ENCODE results near the gene ELK4. TPM values are rescaled to one million over a fixed set of nuclear protein-coding genes. Genes with fewer than 3 reads are reported as not detected.

Gene ELK4
- polyA plus RNA-seq, 3 donors, result 1.4 to 9.0 (median 2.6) TPM

DNA sequence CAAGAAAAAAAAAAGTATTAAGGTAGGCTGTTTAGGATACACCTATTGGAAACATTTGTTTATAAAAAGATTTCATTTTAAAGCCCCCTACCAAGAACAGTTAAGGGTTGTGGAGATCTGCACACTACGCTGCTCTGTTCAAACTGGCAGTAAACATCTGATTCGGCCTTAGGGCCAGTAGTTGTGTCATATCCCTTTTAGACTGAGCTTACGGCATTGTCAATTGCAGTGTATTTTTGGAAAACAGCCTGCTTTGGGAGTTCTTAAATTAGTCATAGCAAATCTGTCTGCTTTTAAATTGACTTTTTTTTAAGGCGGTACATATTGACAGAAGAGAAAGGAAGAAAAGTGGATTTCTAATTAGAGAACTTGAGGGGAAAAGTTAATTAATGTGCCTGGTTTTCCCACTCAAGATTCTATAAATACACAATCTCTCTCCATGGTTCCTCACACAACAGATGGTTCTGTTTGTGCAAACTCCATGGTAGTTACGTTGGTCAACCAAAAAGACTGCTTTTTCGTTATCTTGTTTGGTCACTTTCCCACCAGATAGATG, 1.7 kb upstream of the ELK4 start:
- Histone ChIP-seq H3K4me2 (replicated peaks; ENCODE audit: extremely low read depth, low read length, poor library complexity, severe bottlenecking) (no peak overlapping the region), H3K9me3 (replicated peaks in 1 of 2; ENCODE audit: control insufficient read depth in 1 of 2, insufficient read depth in 1 of 2, low read length in 2 of 2) (no peaks in the 10 kb centered on the region), H3K27me3 (ENCODE audit: control insufficient read depth in 2 of 2, insufficient read depth in 2 of 2, low read length in 2 of 2) (no peaks in the 10 kb centered on the region), H3K36me3 (replicated peaks in 1 of 2; ENCODE audit: control insufficient read depth in 1 of 2, insufficient read depth in 2 of 2, low read length in 2 of 2) (no peaks in the 10 kb centered on the region), H3K9ac (ENCODE audit: insufficient read depth, low read length, poor library complexity, severe bottlenecking) (no peak overlapping the region), H3K4me3 (replicated peaks in 1 of 3; ENCODE audit: low read depth in 2 of 3, low read length in 3 of 3) (no peak overlapping the region), H3K79me2 (ENCODE audit: insufficient read depth, low read length) (peaks cover 28% of the 10 kb centered on the region), H2AFZ (ENCODE audit: insufficient read depth, low read depth, low read length, poor library complexity, severe bottlenecking) (no peak overlapping the region), H4K20me1 (ENCODE audit: insufficient read depth, low read length) (peaks cover 4% of the 10 kb centered on the region), H3K27ac (ENCODE audit: low read depth in 1 of 2, low read length in 2 of 2) (no peak overlapping the region), H3K4me1 (ENCODE audit: control insufficient read depth in 1 of 2, insufficient read depth in 2 of 2, low read length in 2 of 2) (peaks cover 12 to 21% of the 10 kb centered on the region in 2 donors)
- Mint-ChIP-seq H3K27me3 (ENCODE audit: low read depth in 3 of 3) (peaks cover 0 to 2% (median 0%) of the 10 kb centered on the region in 3 donors), H3K27ac (no peak overlapping the region), H3K9me3 (no peaks in the 10 kb centered on the region), H3K4me1 (peaks cover 24% of the 10 kb centered on the region), H3K36me3 (no peaks in the 10 kb centered on the region), H3K4me3 (no peak overlapping the region)
- DNase-seq, result no peak
- no peak for TF ChIP-seq CTCF (IDR thresholded peaks at IDR 0.05)
- 90% methylated on average over 2 of the region's 6 CpGs for WGBS (ENCODE audit: insufficient coverage)
- intact Hi-C loops (cut with micrococcal nuclease), result loop anchor here (2.0 to 10.0 kb wide), 4 partner anchors 41 to 109 kb away; no protein-coding TSS in a partner anchor

DNA sequence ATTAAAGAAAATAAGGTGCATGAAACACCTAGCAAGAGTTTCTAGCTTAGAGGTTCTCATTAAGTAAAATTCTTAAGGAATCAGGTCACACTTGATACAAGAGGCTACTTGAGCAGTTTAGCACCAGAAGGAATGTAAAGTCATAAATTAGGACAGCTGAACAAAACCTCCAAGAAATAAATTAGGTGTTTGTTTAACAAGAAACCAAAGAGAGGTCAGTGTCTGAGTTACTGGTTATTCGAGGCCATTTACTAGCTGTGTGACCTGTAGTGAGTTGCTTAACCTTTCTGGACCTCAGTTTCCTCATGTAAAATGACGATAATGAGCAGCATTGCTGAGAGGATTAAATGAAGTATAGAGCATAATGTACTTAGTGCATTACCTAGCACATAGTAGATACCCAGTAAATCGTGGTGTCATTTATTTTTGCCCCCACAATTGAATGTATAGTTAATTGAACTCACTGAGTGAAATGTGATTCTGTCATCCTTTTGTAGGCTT, 908 bp upstream of the ELK4 start:
- Histone ChIP-seq H3K27ac (ENCODE audit: low read depth in 1 of 2, low read length in 2 of 2) (peak overlapping the region in 1 of 2 donors; percentile 77), H3K9ac (ENCODE audit: insufficient read depth, low read length, poor library complexity, severe bottlenecking) (no peak overlapping the region), H3K36me3 (replicated peaks in 1 of 2; ENCODE audit: control insufficient read depth in 1 of 2, insufficient read depth in 2 of 2, low read length in 2 of 2) (no peaks in the 10 kb centered on the region), H3K4me3 (replicated peaks in 1 of 3; ENCODE audit: low read depth in 2 of 3, low read length in 3 of 3) (peak overlapping the region in 1 of 3 experiments; percentile 91), H3K9me3 (replicated peaks in 1 of 2; ENCODE audit: control insufficient read depth in 1 of 2, insufficient read depth in 1 of 2, low read length in 2 of 2) (no peaks in the 10 kb centered on the region), H3K4me1 (ENCODE audit: control insufficient read depth in 1 of 2, insufficient read depth in 2 of 2, low read length in 2 of 2) (peaks cover 12 to 21% of the 10 kb centered on the region in 2 donors), H2AFZ (ENCODE audit: insufficient read depth, low read depth, low read length, poor library complexity, severe bottlenecking) (peak overlapping the region; percentile 98), H3K27me3 (ENCODE audit: control insufficient read depth in 2 of 2, insufficient read depth in 2 of 2, low read length in 2 of 2) (no peaks in the 10 kb centered on the region), H4K20me1 (ENCODE audit: insufficient read depth, low read length) (peaks cover 4% of the 10 kb centered on the region), H3K79me2 (ENCODE audit: insufficient read depth, low read length) (peaks cover 36% of the 10 kb centered on the region), H3K4me2 (replicated peaks; ENCODE audit: extremely low read depth, low read length, poor library complexity, severe bottlenecking) (peak overlapping the region; percentile 97)
- Mint-ChIP-seq H3K27ac (peak overlapping the region in 3 of 7 donors; percentile 86 to 89 (median 88)), H3K9me3 (no peaks in the 10 kb centered on the region), H3K27me3 (ENCODE audit: low read depth in 3 of 3) (peaks cover 0 to 2% (median 0%) of the 10 kb centered on the region in 3 donors), H3K4me3 (peak overlapping the region in 1 of 2 donors; percentile 81), H3K4me1 (peaks cover 30% of the 10 kb centered on the region), H3K36me3 (no peaks in the 10 kb centered on the region)
- TF ChIP-seq CTCF (IDR thresholded peaks at IDR 0.05), result no peak
- intact Hi-C loops (cut with micrococcal nuclease), result loop anchor here (2.0 to 10.0 kb wide), 4 partner anchors 40 to 108 kb away; no protein-coding TSS in a partner anchor
- 100% methylated on average over 1 of the region's 3 CpGs for WGBS (ENCODE audit: insufficient coverage)
- DNase-seq, result no peak

Data from CD14-positive monocyte (primary cell).